GM18907 (cell line): ENCODE results near the gene PTPRA.
A peak's percentile ranks its signal among the peaks of the same experiment; 100 is the strongest.
"Not testable (repeated sequence)": the region's sequence is repeated elsewhere in the genome, so short reads cannot be mapped to it uniquely, and the experiment has no call there.

Experiments used
- ATAC-seq: cut with Tn5 transposase; IDR thresholded peaks from one replicate; pipeline ENCODE4 v1.9.1; 2021; ENCODE audit warnings: mild to moderate bottlenecking, moderate library complexity; ENCODE audit not compliant: unreplicated experiment

PTPRA gene

DNA sequence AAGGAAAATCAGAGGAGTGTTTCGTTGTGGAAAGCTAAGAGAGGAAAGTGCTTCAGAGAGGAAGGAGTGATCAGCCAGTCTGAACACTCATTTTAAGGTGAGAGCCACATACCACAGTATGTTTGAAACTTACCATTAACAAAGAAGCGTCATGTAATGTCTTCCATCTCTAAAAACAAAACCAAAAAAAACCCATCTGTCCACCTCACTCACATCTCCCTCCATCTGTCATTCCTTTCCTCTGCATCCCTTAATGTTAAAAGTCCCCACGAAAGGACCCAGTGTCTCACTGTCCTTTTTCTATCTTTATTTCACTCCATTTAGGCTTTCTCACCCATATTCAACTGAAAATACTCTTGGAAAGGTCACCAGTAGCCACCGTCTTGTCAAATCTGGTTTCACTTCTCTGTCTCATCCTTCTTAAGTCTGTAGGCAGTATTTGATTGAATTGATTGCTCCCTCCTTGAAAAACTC lies 110.8 kb downstream of the PTPRA start:
- peak; percentile 55 for ATAC-seq

DNA sequence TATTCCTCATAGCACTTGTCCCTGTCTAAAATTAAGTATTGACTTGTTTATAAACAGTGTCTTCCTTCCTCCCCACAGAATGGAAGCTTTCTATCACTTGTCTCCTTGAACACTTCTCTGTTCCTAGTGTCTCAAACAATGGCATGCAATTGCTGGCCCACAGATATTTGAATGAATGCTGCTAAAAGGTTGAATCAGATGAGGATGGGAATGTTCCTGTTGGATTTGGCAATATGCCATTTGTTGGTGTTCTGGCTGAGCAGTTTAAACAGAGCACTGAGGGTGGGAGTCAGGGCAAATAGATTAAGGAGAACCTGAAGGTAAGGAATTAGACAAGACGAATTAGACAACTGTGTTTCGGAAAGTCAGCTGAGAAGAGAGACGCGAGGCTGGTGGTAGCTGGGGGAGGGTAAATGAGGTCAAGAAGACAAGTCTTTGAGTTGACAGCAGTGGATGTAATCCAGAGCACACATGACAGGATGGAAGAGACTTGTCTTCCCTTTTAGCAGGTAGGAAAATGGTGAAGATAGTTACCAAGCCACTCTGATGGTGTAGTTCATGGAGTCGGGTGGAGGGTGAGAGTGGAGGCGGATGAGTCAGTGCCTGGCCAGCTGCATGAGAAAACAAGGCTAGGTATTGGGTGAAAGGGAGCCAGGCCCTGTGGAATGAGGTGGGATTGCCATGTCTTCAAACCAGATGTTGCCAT lies 111.8 kb downstream of the PTPRA start:
- ATAC-seq = no peak

- no peak for ATAC-seq
Measured at GRCh38 chr20:2986466-2986865, 113.2 kb downstream of the PTPRA start.

DNA sequence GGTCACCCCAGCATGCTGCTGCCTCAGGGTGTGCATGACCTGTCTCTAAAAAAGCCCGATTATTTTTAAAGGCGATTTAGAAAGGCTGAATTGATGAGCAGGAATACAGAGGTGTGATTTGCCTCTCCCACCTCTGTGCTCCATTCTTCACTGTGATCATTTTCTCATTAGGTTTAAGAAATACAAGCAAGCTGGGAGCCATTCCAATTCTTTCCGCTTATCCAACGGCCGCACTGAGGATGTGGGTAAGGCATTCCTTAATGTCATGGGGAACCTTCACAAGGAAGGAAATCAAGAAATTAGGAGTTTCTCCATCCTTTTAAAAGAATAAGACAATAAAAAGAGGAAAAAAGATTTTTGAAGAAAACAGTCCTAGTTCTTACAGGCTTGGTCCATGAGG lies 114.6 kb downstream of the PTPRA start:
- no peak for ATAC-seq

DNA sequence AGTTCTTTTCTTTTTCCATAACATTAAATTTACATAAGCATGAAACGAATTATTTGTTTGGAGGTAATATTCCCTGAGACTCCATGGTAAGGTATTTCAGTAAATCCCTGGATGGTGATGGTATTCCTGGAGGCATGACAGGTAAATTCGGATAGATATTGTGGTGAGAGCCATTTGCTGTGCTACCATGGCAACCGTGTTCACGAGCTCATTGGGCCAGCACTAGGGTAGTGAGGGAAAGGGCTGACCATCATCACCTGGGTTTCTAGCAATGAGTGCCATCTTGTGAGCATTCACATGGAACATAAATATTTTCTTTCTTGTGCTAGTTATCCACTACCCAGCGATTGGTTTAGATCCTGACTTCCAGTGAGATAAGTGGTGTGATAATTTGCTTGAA lies 118.3 kb downstream of the PTPRA start:
- ATAC-seq = no peak

DNA sequence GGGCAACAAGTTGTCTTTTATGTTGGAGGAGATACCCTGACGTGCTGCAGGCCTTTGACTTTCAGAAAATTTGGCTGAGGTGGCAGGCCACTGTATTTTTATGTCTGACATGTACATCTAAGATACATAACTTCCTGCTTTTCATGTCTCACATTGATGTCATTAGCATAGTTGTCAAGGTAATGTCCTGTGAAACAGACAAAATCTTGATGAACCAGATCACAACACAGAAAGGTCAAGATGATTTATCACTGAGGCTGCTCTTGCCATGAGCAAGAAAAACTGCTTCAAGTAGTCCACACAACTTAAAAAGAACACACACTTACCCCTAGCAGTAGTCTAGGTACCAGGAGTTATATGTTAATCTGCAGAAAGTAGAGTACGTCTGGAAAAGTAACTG lies 120.0 kb downstream of the PTPRA start:
- ATAC-seq = no peak

GRCh38 chr20:2995796-2996195 lies 122.5 kb downstream of the PTPRA start:
- ATAC-seq = no peak

DNA sequence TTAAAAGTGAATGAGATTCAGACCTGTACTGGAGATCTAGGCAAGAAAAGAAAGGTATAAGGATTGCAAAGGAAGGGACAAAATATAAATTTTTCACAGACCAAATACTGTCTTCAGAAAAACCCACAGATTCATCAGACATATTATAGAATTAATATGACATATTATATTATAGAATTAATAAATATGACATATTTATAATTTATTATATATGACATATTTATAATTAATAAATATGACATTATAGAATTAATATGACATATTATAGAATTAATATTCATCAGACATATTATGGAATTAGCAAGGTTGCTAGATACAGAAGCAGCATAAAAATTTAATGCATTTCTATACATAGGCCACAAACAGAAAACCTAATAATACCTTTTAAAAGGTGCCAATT lies 125.4 kb downstream of the PTPRA start:
- ATAC-seq = no peak

- no peak for ATAC-seq
Measured at GRCh38 chr20:3000852-3001523, 127.7 kb downstream of the PTPRA start.

DNA sequence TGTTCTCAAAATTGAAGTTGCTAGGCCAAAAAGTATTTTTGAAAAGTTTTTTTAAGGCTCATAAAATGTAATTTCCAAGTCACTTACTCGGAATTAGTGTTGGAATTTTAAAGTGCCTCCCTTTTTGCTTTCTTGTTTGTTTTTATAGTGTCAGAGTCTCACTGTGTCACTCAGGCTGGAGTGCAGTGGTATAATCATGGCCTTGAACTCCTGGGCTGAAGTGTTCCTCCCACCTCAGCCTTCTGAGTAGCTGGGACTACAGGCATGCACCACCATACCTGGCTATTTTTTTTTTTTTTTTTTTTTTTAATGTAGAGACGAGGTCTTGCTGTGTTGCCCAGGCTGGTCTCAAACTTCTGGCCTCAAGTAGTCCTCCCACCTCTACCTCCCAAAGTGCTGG lies 130.1 kb downstream of the PTPRA start:
- no peak for ATAC-seq

DNA sequence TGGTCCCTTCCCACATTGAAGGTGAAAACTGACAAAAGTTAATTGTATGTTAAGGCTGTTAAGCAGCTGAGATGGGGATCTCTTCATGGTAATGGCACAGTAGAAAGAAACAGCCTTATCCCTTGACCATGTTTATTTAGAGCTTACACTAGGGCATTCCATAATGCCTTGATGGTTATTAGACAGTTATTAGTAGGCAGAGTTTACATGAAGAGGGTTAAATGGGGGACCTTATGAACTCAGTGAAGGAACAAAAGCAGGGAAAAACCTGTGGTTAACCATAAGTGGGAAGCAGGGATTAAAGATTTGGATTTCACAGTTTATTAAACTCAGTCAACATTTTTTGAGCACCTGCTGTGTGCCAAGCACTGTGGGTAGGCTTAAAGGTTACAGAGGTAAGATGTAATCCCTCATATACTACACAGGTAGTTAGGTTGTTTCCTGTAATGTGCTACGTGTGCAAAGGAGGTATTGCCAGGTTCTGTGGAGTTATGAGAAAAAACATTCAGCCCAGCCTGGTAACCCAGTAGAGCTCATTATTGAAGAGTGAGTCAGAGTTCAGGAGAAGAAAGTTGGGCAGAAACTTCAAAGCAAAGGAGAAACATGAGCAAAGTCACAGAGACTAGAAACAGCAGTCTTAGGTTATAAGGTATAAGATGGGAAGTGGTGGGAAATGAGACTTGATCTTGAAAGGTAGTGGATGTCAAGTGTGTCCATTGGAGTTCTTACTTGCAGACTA lies 137.9 kb downstream of the PTPRA start:
- ATAC-seq = no peak

DNA sequence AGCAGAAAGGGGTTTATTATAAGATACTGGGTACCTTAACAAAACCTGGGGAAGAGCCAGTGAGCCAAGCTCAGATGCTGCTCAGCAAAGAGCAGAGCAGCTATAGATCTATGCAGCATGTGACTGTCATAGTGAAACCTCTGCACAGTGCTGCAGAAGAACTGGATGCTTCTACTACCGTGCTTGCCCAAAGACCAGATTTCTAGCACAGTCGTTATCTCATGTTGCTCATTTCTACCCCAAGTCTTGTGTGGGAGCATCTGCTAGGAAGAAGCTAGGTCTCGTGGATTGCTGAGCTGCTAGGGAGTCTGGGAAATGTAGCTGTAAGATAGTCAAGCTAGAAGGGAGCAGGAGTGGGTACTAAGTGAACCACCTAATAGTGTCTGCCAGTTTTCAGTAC lies 138.5 kb downstream of the PTPRA start:
- no peak for ATAC-seq

GRCh38 chr20:3013771-3014170 lies 140.5 kb downstream of the PTPRA start:
- ATAC-seq = no peak

DNA sequence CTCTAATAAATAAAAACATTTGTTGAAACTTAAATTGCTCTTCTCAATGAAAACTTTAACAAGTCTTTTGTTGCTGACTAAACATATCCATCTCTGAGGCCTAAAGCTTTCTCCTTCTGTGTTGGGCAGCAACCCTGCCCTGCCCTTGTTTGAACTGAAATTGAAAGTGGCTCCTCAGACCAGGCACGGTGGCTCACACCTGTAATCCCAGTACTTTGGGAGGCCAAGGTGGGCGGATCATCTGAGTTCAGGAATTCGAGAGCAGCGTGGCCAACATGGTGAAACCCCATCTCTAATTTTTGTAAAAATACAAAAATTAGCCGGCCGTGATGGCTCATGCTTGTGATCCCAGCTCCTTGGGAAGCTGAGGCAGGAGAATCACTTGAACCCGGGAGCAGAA lies 140.9 kb downstream of the PTPRA start:
- no peak for ATAC-seq

DNA sequence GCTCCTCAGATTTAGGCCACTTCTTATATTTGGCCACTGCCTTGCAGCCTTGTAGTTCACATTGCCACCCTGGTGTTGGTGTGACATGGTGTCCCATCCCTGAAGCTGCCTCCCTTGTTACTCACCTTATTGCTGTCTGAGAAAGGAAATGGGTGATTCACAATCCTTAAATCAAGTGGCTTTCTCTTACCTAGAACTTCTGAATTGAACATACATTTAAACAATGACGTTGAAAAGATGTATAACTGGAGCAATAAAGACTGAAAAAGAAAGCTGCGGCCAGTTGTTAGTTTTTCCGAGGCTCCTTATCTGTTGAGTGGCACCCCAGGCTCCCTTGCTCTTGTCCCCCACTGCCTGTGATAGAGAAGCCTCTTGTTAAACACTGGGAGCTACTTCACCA lies 141.4 kb downstream of the PTPRA start:
- ATAC-seq = no peak

GRCh38 chr20:3015302-3015701 lies 142.0 kb downstream of the PTPRA start:
- ATAC-seq = not testable (repeated sequence)

- ATAC-seq = no peak
Measured at GRCh38 chr20:3021327-3021726, 148.0 kb downstream of the PTPRA start.

- no peak for ATAC-seq
Measured at GRCh38 chr20:3021777-3022176, 148.5 kb downstream of the PTPRA start.

GRCh38 chr20:3022559-3023490 lies 149.5 kb downstream of the PTPRA start:
- not testable (repeated sequence) for ATAC-seq

- no peak for ATAC-seq
Measured at GRCh38 chr20:3027987-3028386, 154.7 kb downstream of the PTPRA start.
